WTC11 (cell line): ENCODE results near the gene VCP. TPM values are rescaled to one million over a fixed set of nuclear protein-coding genes. Genes with fewer than 3 reads are reported as not detected.

Experiments
- ARID4B ChIP-seq: sonication (generic); formaldehyde crosslinking; IDR thresholded peaks from 2 replicates; pipeline ENCODE4 v1.8.0; 2023; ENCODE audit warnings: missing genetic modification reagents, mild to moderate bottlenecking, borderline replicate concordance
- ATF2 ChIP-seq: sonication (generic); formaldehyde crosslinking; IDR thresholded peaks from 2 replicates; pipeline ENCODE4 v1.8.1; 2022; ENCODE audit warnings: low read depth, missing genetic modification reagents, borderline replicate concordance
- CTCF ChIP-seq: fragments of 200-600 bp; IDR thresholded peaks from 2 replicates; pipeline ENCODE4 v1.8.0; 2022; ENCODE audit warnings: antibody characterized with exemption
- ERG ChIP-seq: fragments of 250-450 bp; sonication (Bioruptor Pico); IDR thresholded peaks from 2 replicates; pipeline ENCODE4 v1.8.0; 2021; ENCODE audit warnings: mild to moderate bottlenecking
- FOXP1 ChIP-seq: sonication (generic); formaldehyde crosslinking; IDR thresholded peaks from 2 replicates; pipeline ENCODE4 v1.8.0; 2022; ENCODE audit warnings: missing genetic modification reagents, mild to moderate bottlenecking, moderate library complexity, borderline replicate concordance
- GTF2I ChIP-seq: fragments of 250-450 bp; sonication (Bioruptor Pico); conservative IDR thresholded peaks from 2 replicates; pipeline ENCODE4 v1.4.0; 2021; ENCODE audit warnings: mild to moderate bottlenecking
- IRF2 ChIP-seq: sonication (generic); formaldehyde crosslinking; IDR thresholded peaks from 2 replicates; pipeline ENCODE4 v1.8.0; 2022; ENCODE audit warnings: low read depth, missing genetic modification reagents, borderline replicate concordance
- JAZF1 ChIP-seq: fragments of 250-450 bp; sonication (Bioruptor Pico); IDR thresholded peaks from 2 replicates; pipeline ENCODE4 v1.9.0; 2021; ENCODE audit warnings: moderate library complexity, mild to moderate bottlenecking, inconsistent platforms
- KAT7 ChIP-seq: sonication (generic); formaldehyde crosslinking; IDR thresholded peaks from 2 replicates; pipeline ENCODE4 v1.8.1; 2023; ENCODE audit warnings: missing genetic modification reagents, mild to moderate bottlenecking, borderline replicate concordance
- PRDM15 ChIP-seq: sonication (generic); formaldehyde crosslinking; IDR thresholded peaks from 2 replicates; pipeline ENCODE4 v1.8.0; 2022; ENCODE audit warnings: missing genetic modification reagents
- RORB ChIP-seq: fragments of 250-450 bp; sonication (Bioruptor Pico); IDR thresholded peaks from 2 replicates; pipeline ENCODE4 v1.9.0; 2021; ENCODE audit warnings: mild to moderate bottlenecking
- USF1 ChIP-seq: sonication (generic); formaldehyde crosslinking; IDR thresholded peaks from 2 replicates; pipeline ENCODE4 v1.8.0; 2022; ENCODE audit warnings: mild to moderate bottlenecking, missing genetic modification reagents
- USF2 ChIP-seq: sonication (generic); formaldehyde crosslinking; IDR thresholded peaks from 2 replicates; pipeline ENCODE4 v1.8.1; 2023; ENCODE audit warnings: mild to moderate bottlenecking, missing genetic modification reagents, moderate library complexity
- ZBTB21 ChIP-seq: sonication (generic); formaldehyde crosslinking; IDR thresholded peaks from 2 replicates; pipeline ENCODE4 v1.8.1; 2023; ENCODE audit warnings: mild to moderate bottlenecking, missing genetic modification reagents, borderline replicate concordance
- ZNF219 ChIP-seq: sonication (generic); formaldehyde crosslinking; IDR thresholded peaks from 2 replicates; pipeline ENCODE4 v1.8.0; 2023; ENCODE audit warnings: missing genetic modification reagents, mild to moderate bottlenecking, borderline replicate concordance
- ZSCAN18 ChIP-seq: fragments of 250-450 bp; sonication (Bioruptor Pico); IDR thresholded peaks from 2 replicates; pipeline ENCODE4 v2.1.2; 2022; ENCODE audit warnings: mild to moderate bottlenecking, moderate library complexity
- total RNA-seq: library from RNA; stranded (reverse); gene quantifications from 3 replicates; pipeline ENCODE4 v1.2.3, GENCODE V29; 2021

The VCP gene
- total RNA-seq, 1 experiment from 2014 or later: 386 TPM

- no peak for TF ChIP-seq PRDM15 (CRISPR knock-in tag)
- TF ChIP-seq ZNF219: no peak
- TF ChIP-seq IRF2: no peak
- no peak; the same call in none of the 2 replicates for TF ChIP-seq USF1 (CRISPR knock-in tag)
- TF ChIP-seq CTCF: no peak
- TF ChIP-seq USF2 (CRISPR knock-in tag): peak; percentile 37; the same call in 1 of the 2 replicates
- TF ChIP-seq FOXP1 (CRISPR knock-in tag): peak; percentile 39; the same call in 1 of the 2 replicates
- no peak for TF ChIP-seq ATF2 (CRISPR knock-in tag)
- TF ChIP-seq ERG (CRISPR knock-in tag): no peak
- TF ChIP-seq ARID4B (CRISPR knock-in tag): peak; percentile 76; the same call in 1 of the 2 replicates
- TF ChIP-seq RORB (CRISPR knock-in tag): no peak
- TF ChIP-seq JAZF1 (CRISPR knock-in tag): no peak
- no peak for TF ChIP-seq GTF2I
- TF ChIP-seq ZBTB21 (CRISPR knock-in tag): no peak
- no peak for TF ChIP-seq KAT7 (CRISPR knock-in tag)
- TF ChIP-seq ZSCAN18: no peak
These were observed 30.6 kb upstream of the VCP start, which contains the start of gene STOML2 (continued) for GRCh38 chr9:35102769-35103659.
